Endothelial cell of umbilical vein (primary cell): ENCODE data around the gene RSRC1. TPM values are rescaled to one million over a fixed set of nuclear protein-coding genes. Genes with fewer than 3 reads are reported as not detected.

Source experiments
- BruUV-seq: library from RNA; stranded (reverse); fragments of 400-500 nt; replicated peaks from 2 replicates; lab custom pipeline; 2021; lab: Mats Ljungman, UMichigan
- CTCF ChIA-PET: fragments of 300-600, 350-600 bp; sonication (Branson Sonifier 250); formaldehyde crosslinking; loops from one replicate; lab custom pipeline; 2021; ENCODE audit warnings: antibody characterized with exemption, inconsistent platforms; lab: Charles Lee
- POLR2A ChIA-PET: fragments of 300-600, 350-600 bp; sonication (Branson Sonifier 250); formaldehyde crosslinking; loops from one replicate; lab custom pipeline; 2021; ENCODE audit warnings: antibody characterized with exemption, inconsistent platforms; lab: Charles Lee
- DNase-seq: peaks from one replicate; pipeline ENCODE4 v3.0.0-alpha.2; 2011; ENCODE audit warnings: low read depth, low spot score
- FAIRE-seq: peaks from 2 replicates; lab custom pipeline; 2011; peaks lifted over from hg19 to GRCh38; lab: Jason Lieb, UNC
- H2AFZ ChIP-seq: 2 replicates; pipeline ENCODE4 v1.6.0; 2012; ENCODE audit warnings: low read depth, low read length, control low read depth, inconsistent platforms
- H3K27ac ChIP-seq: 2 replicates; pipeline ENCODE4 v1.5.1; 2011; ENCODE audit warnings: low read depth, mild to moderate bottlenecking, control low read depth, low read length, moderate library complexity; ENCODE audit not compliant: insufficient read depth
- H3K27me3 ChIP-seq, 2 experiments: 2 replicates each; pipeline versions ENCODE4 v1.6.0 to v1.6.1; 2011; ENCODE audit warnings: low read length in 2 of 2, mixed read lengths in 1 of 2; ENCODE audit not compliant: control insufficient read depth in 2 of 2, insufficient read depth in 2 of 2
- H3K36me3 ChIP-seq, 2 experiments: 2 replicates in 1 of 2; 3 replicates in 1 of 2; pipeline ENCODE4 v1.5.1; 2011; ENCODE audit warnings: low read length in 2 of 2, mild to moderate bottlenecking in 1 of 2, moderate library complexity in 1 of 2; ENCODE audit not compliant: control insufficient read depth in 2 of 2, insufficient read depth in 2 of 2; ENCODE audit errors: extremely low read depth in 1 of 2
- H3K4me1 ChIP-seq: 3 replicates; pipeline ENCODE4 v1.5.1; 2011; ENCODE audit warnings: mild to moderate bottlenecking, low read length; ENCODE audit not compliant: control insufficient read depth, insufficient read depth; ENCODE audit errors: extremely low read depth
- H3K4me2 ChIP-seq: 2 replicates; pipeline ENCODE4 v1.6.1; 2011; ENCODE audit warnings: low read length, control low read depth, mixed read lengths; ENCODE audit not compliant: insufficient read depth
- H3K4me3 ChIP-seq, 3 experiments: fragments of 200-600 bp in 1 of 3; sonication (generic), shearing (Covaris generic) in 1 of 3; replicated peaks in 1 of 3; 2 replicates each; pipeline ENCODE4 v1.5.1; 2011 to 2016; ENCODE audit warnings: control low read depth in 3 of 3, low read length in 3 of 3, mild to moderate bottlenecking in 2 of 3, inconsistent platforms in 1 of 3, low read depth in 1 of 3, moderate library complexity in 1 of 3; ENCODE audit not compliant: insufficient read depth in 1 of 3
- H3K79me2 ChIP-seq: 2 replicates; pipeline ENCODE4 v1.6.0; 2012; ENCODE audit warnings: low read length, inconsistent platforms; ENCODE audit not compliant: control insufficient read depth, insufficient read depth
- H3K9ac ChIP-seq: replicated peaks from 2 replicates; pipeline ENCODE3; 2011; ENCODE audit warnings: low read length, control low read depth; ENCODE audit not compliant: insufficient read depth; ENCODE audit errors: extremely low read depth
- H3K9me1 ChIP-seq: replicated peaks from 3 replicates; pipeline ENCODE4 v1.6.0; 2011; ENCODE audit warnings: mild to moderate bottlenecking, low read length; ENCODE audit not compliant: control insufficient read depth, insufficient read depth; ENCODE audit errors: extremely low read depth
- H3K9me3 ChIP-seq: replicated peaks from 2 replicates; pipeline ENCODE4 v1.5.1; 2012; ENCODE audit warnings: low read length, inconsistent platforms; ENCODE audit not compliant: control insufficient read depth, insufficient read depth
- H4K20me1 ChIP-seq: replicated peaks from 2 replicates; pipeline ENCODE3; 2011; ENCODE audit warnings: mild to moderate bottlenecking, low read length; ENCODE audit not compliant: control insufficient read depth, insufficient read depth; ENCODE audit errors: extremely low read depth
- EZH2 ChIP-seq: IDR thresholded peaks from 2 replicates; pipeline ENCODE4 v1.6.1; 2012; ENCODE audit warnings: borderline replicate concordance, low read depth, mild to moderate bottlenecking, moderate library complexity, low read length, inconsistent platforms; ENCODE audit not compliant: severe bottlenecking
- FOS ChIP-seq: IDR thresholded peaks from 2 replicates; pipeline ENCODE4 v1.6.1; 2011; ENCODE audit warnings: mild to moderate bottlenecking, low read length, moderate library complexity, borderline replicate concordance; ENCODE audit not compliant: insufficient read depth
- GATA2 ChIP-seq: IDR thresholded peaks from 2 replicates; pipeline ENCODE4 v1.7.0; 2011; ENCODE audit warnings: low read depth, mild to moderate bottlenecking, moderate library complexity, mixed read lengths, low read length; ENCODE audit not compliant: insufficient read length, insufficient read depth
- JUN ChIP-seq: IDR thresholded peaks from 2 replicates; pipeline ENCODE4 v1.6.1; 2011; ENCODE audit warnings: borderline replicate concordance, low read depth; ENCODE audit not compliant: insufficient read length, insufficient read depth
- MYC ChIP-seq: IDR thresholded peaks from one replicate; pipeline ENCODE4 v1.6.1; 2011; ENCODE audit warnings: mild to moderate bottlenecking, low read depth, low read length
- POLR2A ChIP-seq: IDR thresholded peaks from 2 replicates; pipeline ENCODE4 v1.6.1; 2012; ENCODE audit warnings: low read depth, mild to moderate bottlenecking, control low read depth, low read length
- POLR2AphosphoS5 ChIP-seq: IDR thresholded peaks from 2 replicates; pipeline ENCODE4 v1.6.1; 2012; ENCODE audit warnings: low read depth, mild to moderate bottlenecking, control low read depth, low read length, moderate library complexity; ENCODE audit not compliant: insufficient read depth
- dilution Hi-C: fragments of 300-500 bp; cut with MboI; formaldehyde crosslinking; loops from one replicate; pipeline ENCODE4 v1.15.0; 2019; ENCODE audit warnings: low sequenced_read_pairs; ENCODE audit not compliant: extremely low pct_ligation_motif_present
- intact Hi-C: fragments of 100-400 bp; cut with micrococcal nuclease; formaldehyde crosslinking; loops from one replicate; pipeline ENCODE4 v1.10.0; 2022
- polyA plus RNA-seq, 4 experiments: library from polyadenylated mRNA; depleted of rRNA in 3 of 4; stranded (reverse) in 3 of 4; unstranded in 1 of 4; fragments of >200 nt; gene quantifications; 2 replicates each; pipeline versions ENCODE4 v1.2.1 to v1.2.3, GENCODE V29; 2011 to 2012; ENCODE audit warnings: missing spikeins in 1 of 4
- total RNA-seq: library from RNA; stranded (reverse); gene quantifications from 2 replicates; pipeline ENCODE4 v1.2.3, GENCODE V29; 2021
- TF ChIP-seq, protein P1 (sequence below), 2 donors: IDR thresholded peaks; 1 replicate in 1 of 2; 2 replicates in 1 of 2; pipeline ENCODE4 v1.5.1; 2011; ENCODE audit warnings: low read length in 2 of 2, mild to moderate bottlenecking in 2 of 2, moderate library complexity in 2 of 2, control low read depth in 1 of 2, inconsistent platforms in 1 of 2, low read depth in 1 of 2; ENCODE audit not compliant: insufficient read depth in 1 of 2; ENCODE audit errors: extremely low read depth in 1 of 2
- TF ChIP-seq, protein P2 (sequence below): IDR thresholded peaks from 2 replicates; pipeline ENCODE4 v1.6.1; 2011; ENCODE audit not compliant: insufficient read depth, insufficient read length

Gene RSRC1
- total and polyA plus RNA-seq, 2 donors (not counting 3 experiments of a cell fraction or from before 2014, with no cell fraction given), result 1.8 to 25.4 TPM

DNA sequence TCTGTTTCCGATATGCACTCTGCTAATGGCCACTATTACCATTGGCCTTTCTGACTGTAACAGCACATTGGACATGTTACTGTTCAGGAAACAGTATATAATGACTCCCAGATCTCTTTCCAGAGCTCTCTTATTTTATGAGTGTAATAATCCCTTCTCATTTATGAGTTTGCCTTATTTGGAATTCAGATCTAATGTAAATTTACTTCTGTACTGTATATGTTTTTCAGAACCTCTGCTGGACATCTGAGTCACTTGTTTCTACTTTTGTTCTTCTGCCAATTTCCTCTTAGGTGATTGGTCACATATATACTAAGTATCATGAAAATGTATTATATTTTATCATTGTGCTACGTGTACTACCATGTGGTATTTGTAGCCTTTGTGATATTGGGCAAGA is 30.5 kb downstream of the RSRC1 start:
- dilution Hi-C loops (no loop called here), intact Hi-C loops (no loop called here)
- Histone ChIP-seq H3K79me2 (no peaks in the 10 kb centered on the region), H3K4me3 (no peak overlapping the region), H3K27me3 (no peaks in the 10 kb centered on the region), H3K9me3 (no peaks in the 10 kb centered on the region), H3K9ac (no peak overlapping the region), H3K27ac (no peak overlapping the region), H3K36me3 (no peaks in the 10 kb centered on the region), H2AFZ (no peak overlapping the region), H3K4me2 (no peak overlapping the region), H4K20me1 (no peaks in the 10 kb centered on the region), H3K4me1 (no peaks in the 10 kb centered on the region), H3K9me1 (no peaks in the 10 kb centered on the region)
- no peak for TF ChIP-seq GATA2
- TF ChIP-seq FOS, result no peak
- TF ChIP-seq POLR2AphosphoS5, result no peak
- TF ChIP-seq JUN, result no peak
- TF ChIP-seq, protein P1, sequence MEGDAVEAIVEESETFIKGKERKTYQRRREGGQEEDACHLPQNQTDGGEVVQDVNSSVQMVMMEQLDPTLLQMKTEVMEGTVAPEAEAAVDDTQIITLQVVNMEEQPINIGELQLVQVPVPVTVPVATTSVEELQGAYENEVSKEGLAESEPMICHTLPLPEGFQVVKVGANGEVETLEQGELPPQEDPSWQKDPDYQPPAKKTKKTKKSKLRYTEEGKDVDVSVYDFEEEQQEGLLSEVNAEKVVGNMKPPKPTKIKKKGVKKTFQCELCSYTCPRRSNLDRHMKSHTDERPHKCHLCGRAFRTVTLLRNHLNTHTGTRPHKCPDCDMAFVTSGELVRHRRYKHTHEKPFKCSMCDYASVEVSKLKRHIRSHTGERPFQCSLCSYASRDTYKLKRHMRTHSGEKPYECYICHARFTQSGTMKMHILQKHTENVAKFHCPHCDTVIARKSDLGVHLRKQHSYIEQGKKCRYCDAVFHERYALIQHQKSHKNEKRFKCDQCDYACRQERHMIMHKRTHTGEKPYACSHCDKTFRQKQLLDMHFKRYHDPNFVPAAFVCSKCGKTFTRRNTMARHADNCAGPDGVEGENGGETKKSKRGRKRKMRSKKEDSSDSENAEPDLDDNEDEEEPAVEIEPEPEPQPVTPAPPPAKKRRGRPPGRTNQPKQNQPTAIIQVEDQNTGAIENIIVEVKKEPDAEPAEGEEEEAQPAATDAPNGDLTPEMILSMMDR (IDR thresholded peaks at IDR 0.05; ENCODE audit: extremely low read depth in 1 of 2, insufficient read depth in 1 of 2, low read depth in 1 of 2, low read length in 2 of 2), result no peak
- no peak for TF ChIP-seq EZH2
- no peak for TF ChIP-seq MYC
- TF ChIP-seq, protein P2, sequence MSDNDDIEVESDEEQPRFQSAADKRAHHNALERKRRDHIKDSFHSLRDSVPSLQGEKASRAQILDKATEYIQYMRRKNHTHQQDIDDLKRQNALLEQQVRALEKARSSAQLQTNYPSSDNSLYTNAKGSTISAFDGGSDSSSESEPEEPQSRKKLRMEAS, result no peak
- TF ChIP-seq POLR2A, result no peak
- FAIRE-seq, result no peak
- no peak for DNase-seq
- BruUV-seq, result no TSS peak
- ChIA-PET CTCF (interaction anchor here (1.3 kb wide), 1 partner anchor 294 kb away, joined by 3 read pairs; no protein-coding TSS in a partner anchor), POLR2A (no interaction called here)
